K562 (cell line): ENCODE results near the gene LDLR. TPM values are rescaled to one million over a fixed set of nuclear protein-coding genes. Genes with fewer than 3 reads are reported as not detected.

Experiments
- ATAC-seq: fragments of 200-7000 bp; cut with Tn5 transposase; 3 replicates; pipeline ENCODE4 v1.9.1; 2020; ENCODE audit warnings: moderate library complexity
- BruUV-seq: library from RNA; stranded (reverse); fragments of 400-500 nt; replicated peaks from 2 replicates; lab custom pipeline; 2021; lab: Mats Ljungman, UMichigan
- CTCF ChIA-PET: fragments of 300-600 bp; formaldehyde crosslinking; extraction: SDS; loops from one replicate; lab custom pipeline; 2021; ENCODE audit warnings: low intra/inter-chr PET ratio; lab: Yijun Ruan, JAX
- POLR2A ChIA-PET: fragments of 300-600, 350-650 bp; sonication (Branson Sonifier 250); formaldehyde crosslinking; extraction: SDS; loops from one replicate; lab custom pipeline; 2021; ENCODE audit warnings: antibody characterized with exemption, inconsistent platforms; lab: Yijun Ruan, JAX
- DNase-seq, 4 experiments: peaks; one replicate each; pipeline versions ENCODE4 v3.0.0 to v3.0.0-alpha.2; 2011 to 2018; ENCODE audit warnings: low spot score in 3 of 4, mixed read lengths in 3 of 4; ENCODE audit errors: extremely low read depth in 1 of 4
- FAIRE-seq: peaks from 2 replicates; lab custom pipeline; 2011; peaks lifted over from hg19 to GRCh38; lab: Jason Lieb, UNC
- H2AFZ ChIP-seq: 2 replicates; pipeline ENCODE4 v1.6.0; 2011; ENCODE audit warnings: low read depth, low read length, control low read depth, inconsistent platforms
- H3K27ac ChIP-seq: fragments of 200-600 bp; 3 replicates; pipeline ENCODE4 v1.8.0; 2011; ENCODE audit warnings: low read depth, mild to moderate bottlenecking, control low read depth, inconsistent platforms, low read length, moderate library complexity, mixed read lengths; ENCODE audit errors: extremely low read depth
- H3K27me3 ChIP-seq, 2 experiments: fragments of 300-600 bp in 1 of 2; 2 replicates in 1 of 2; 3 replicates in 1 of 2; pipeline versions ENCODE4 v1.6.0 to v1.8.0; 2011; ENCODE audit warnings: inconsistent platforms in 2 of 2, low read length in 2 of 2, mild to moderate bottlenecking in 1 of 2, mixed read lengths in 1 of 2, moderate library complexity in 1 of 2; ENCODE audit not compliant: control insufficient read depth in 2 of 2, insufficient read depth in 2 of 2
- H3K36me3 ChIP-seq: fragments of 300-600 bp; 3 replicates; pipeline ENCODE4 v1.8.0; 2011; ENCODE audit warnings: mild to moderate bottlenecking, low read length, inconsistent platforms; ENCODE audit not compliant: control insufficient read depth, insufficient read depth
- H3K4me1 ChIP-seq, 2 experiments: fragments of 200-600 bp in 1 of 2; replicated peaks in 1 of 2; 2 replicates in 1 of 2; 3 replicates in 1 of 2; pipeline versions ENCODE4 v1.5.1 to v1.8.0; 2011; ENCODE audit warnings: inconsistent platforms in 2 of 2, low read length in 2 of 2, mild to moderate bottlenecking in 1 of 2, mixed read lengths in 1 of 2, moderate library complexity in 1 of 2; ENCODE audit not compliant: control insufficient read depth in 2 of 2, insufficient read depth in 2 of 2
- H3K4me2 ChIP-seq: 2 replicates; pipeline ENCODE4 v1.6.1; 2011; ENCODE audit warnings: low read length, control low read depth, inconsistent platforms, mixed read lengths; ENCODE audit not compliant: insufficient read depth
- H3K4me3 ChIP-seq: fragments of 200-600 bp; sonication (generic), shearing (Covaris generic); 2 replicates; pipeline ENCODE4 v1.5.1; 2016; ENCODE audit warnings: control low read depth, inconsistent platforms
- H3K79me2 ChIP-seq: fragments of 200-600 bp; 3 replicates; pipeline ENCODE4 v1.8.0; 2011; ENCODE audit warnings: low read length, inconsistent platforms; ENCODE audit not compliant: control insufficient read depth, insufficient read depth
- H3K9ac ChIP-seq, 2 experiments: 2 replicates each; pipeline versions ENCODE4 v1.6.0 to v1.6.1; 2011; ENCODE audit warnings: low read depth in 2 of 2, low read length in 2 of 2, control low read depth in 1 of 2, inconsistent platforms in 1 of 2, mild to moderate bottlenecking in 1 of 2, mixed read lengths in 1 of 2; ENCODE audit not compliant: insufficient read depth in 1 of 2
- H3K9me1 ChIP-seq: one replicate; pipeline ENCODE4 v1.6.0; 2011; ENCODE audit warnings: inconsistent platforms, mild to moderate bottlenecking, low read length, moderate library complexity; ENCODE audit not compliant: control insufficient read depth, insufficient read depth
- H3K9me3 ChIP-seq: replicated peaks from 2 replicates; pipeline ENCODE4 v1.5.1; 2011; ENCODE audit warnings: low read depth, low read length, inconsistent platforms; ENCODE audit not compliant: control insufficient read depth, insufficient read depth
- H4K20me1 ChIP-seq: replicated peaks from 2 replicates; pipeline ENCODE4 v1.6.1; 2011; ENCODE audit warnings: low read length, inconsistent platforms, mixed read lengths; ENCODE audit not compliant: control insufficient read depth, insufficient read depth
- HMG20A ChIP-seq: fragments of 450-650 bp; formaldehyde crosslinking; conservative IDR thresholded peaks from 2 replicates; pipeline ENCODE4 v1.4.0; 2020; ENCODE audit warnings: mild to moderate bottlenecking, mixed read lengths
- KHSRP ChIP-seq: fragments of 450-650 bp; IDR thresholded peaks from 2 replicates; pipeline ENCODE4 v1.6.1; 2017
- MTA3 ChIP-seq: fragments of 450-650 bp; formaldehyde crosslinking; IDR thresholded peaks from 2 replicates; pipeline ENCODE4 v1.6.1; 2017; ENCODE audit warnings: mild to moderate bottlenecking, borderline replicate concordance
- NFE2L1 ChIP-seq: fragments of 450-650 bp; IDR thresholded peaks from 2 replicates; pipeline ENCODE4 v1.6.1; 2016; ENCODE audit warnings: missing genetic modification characterization, low read depth, mild to moderate bottlenecking, missing compliant biosample characterization, moderate library complexity, borderline replicate concordance
- PKNOX1 ChIP-seq: fragments of 450-650 bp; IDR thresholded peaks from 2 replicates; pipeline ENCODE4 v1.6.1; 2016
- SMARCC2 ChIP-seq: fragments of 450-650 bp; IDR thresholded peaks from 2 replicates; pipeline ENCODE4 v1.6.1; 2017; ENCODE audit warnings: antibody characterized with exemption, moderate library complexity, mild to moderate bottlenecking, low read depth
- SMARCE1 ChIP-seq: fragments of 450-650 bp; IDR thresholded peaks from 2 replicates; pipeline ENCODE4 v1.7.1; 2016; ENCODE audit warnings: mild to moderate bottlenecking
- VEZF1 ChIP-seq: fragments of 200-800 bp; sonication (Bioruptor generic); IDR thresholded peaks from 2 replicates; pipeline ENCODE4 v1.6.1; 2017; ENCODE audit warnings: missing genetic modification characterization, missing compliant biosample characterization
- ZKSCAN3 ChIP-seq: fragments of 250-450 bp; sonication (Bioruptor Pico); IDR thresholded peaks from 2 replicates; pipeline ENCODE4 v1.4.0; 2020
- ZMIZ1 ChIP-seq, 2 experiments: fragments of 150-350 bp in 1 of 2; IDR thresholded peaks; 2 replicates each; pipeline ENCODE4 v1.6.1; 2012 to 2016; ENCODE audit warnings: low read depth in 2 of 2, low read length in 2 of 2, mild to moderate bottlenecking in 1 of 2, moderate library complexity in 1 of 2
- ZNF280B ChIP-seq: fragments of 250-450 bp; sonication (Bioruptor Pico); IDR thresholded peaks from 2 replicates; pipeline ENCODE4 v1.5.1; 2021; ENCODE audit warnings: mild to moderate bottlenecking
- ZNF561 ChIP-seq: fragments of 450-650 bp; formaldehyde crosslinking; conservative IDR thresholded peaks from 2 replicates; pipeline ENCODE4 v1.4.0; 2020; ENCODE audit warnings: mild to moderate bottlenecking, moderate library complexity
- ZNF695 ChIP-seq: fragments of 450-650 bp; formaldehyde crosslinking; IDR thresholded peaks from 2 replicates; pipeline ENCODE4 v1.4.0; 2020; ENCODE audit warnings: mild to moderate bottlenecking, moderate library complexity
- WGBS: fragments of 100-300 bp; shearing (Covaris generic); methylation state at CpG from one replicate; pipeline ENCODE4 v1.1.6; 2016; ENCODE audit warnings: low coverage, mixed read lengths; ENCODE audit not compliant: insufficient coverage; ENCODE audit errors: missing lambda C conversion rate; 5-methylcytosine and 5-hydroxymethylcytosine counted together
- in situ Hi-C: fragments of 300-500 bp; cut with MboI; formaldehyde crosslinking; loops from 4 replicates; pipeline ENCODE4 v1.15.0; 2018; ENCODE audit warnings: inconsistent platforms, mixed read lengths
- intact Hi-C: fragments of 100-400 bp; cut with micrococcal nuclease; formaldehyde crosslinking; loops from 2 replicates; pipeline ENCODE4 v1.14.2; 2022
- polyA plus RNA-seq, 8 experiments: library from polyadenylated mRNA; depleted of rRNA in 4 of 8; stranded (reverse) in 5 of 8; unstranded in 3 of 8; fragments of >200 nt; fragmentation: Nextera tagmentation in 2 of 8; fragmentation: Illumina TruSeq in 1 of 8; extraction: Ambion mirVana in 2 of 8; extraction: Trizol in 1 of 8; gene quantifications; 2 replicates each; pipeline versions ENCODE4 v1.2.1 to v1.2.3, GENCODE V29; 2011 to 2014; ENCODE audit warnings: inconsistent platforms in 1 of 8, missing spikeins in 1 of 8
- total RNA-seq, 7 experiments: library from RNA; depleted of rRNA in 6 of 7; stranded (reverse); fragments of >200 nt in 6 of 7; fragmentation: Illumina TruSeq in 2 of 7; extraction: Trizol in 2 of 7; gene quantifications; 2 replicates each; pipeline versions ENCODE4 v1.2.1 to v1.2.3, GENCODE V29; 2011 to 2021; ENCODE audit warnings: low replicate concordance in 1 of 7

LDLR gene
- total and polyA plus RNA-seq, 9 of the 15 experiments (the other 6 are each of a cell fraction or from before 2014, with no cell fraction given): 19.9 to 114 (median 56.3) TPM

GRCh38 chr19:11142528-11143171, 53.4 kb downstream of the LDLR start:
- H3K36me3 ChIP-seq: peaks cover 32% of the 10 kb centered on the region; the same call in 2 of the 3 replicates
- no peaks in the 10 kb centered on the region for H3K27me3 ChIP-seq
- FAIRE-seq (no peak), DNase-seq (peak; percentile 81 to 88 (median 84)), ATAC-seq (peak; percentile 59)
- CTCF ChIA-PET: no interaction called here
- no TSS peak for BruUV-seq
- peaks cover 6% of the 10 kb centered on the region for H3K9me1 ChIP-seq
- no peaks in the 10 kb centered on the region for H3K79me2 ChIP-seq
- intact Hi-C loops (no loop called here), in situ Hi-C loops (no loop called here)
- peaks cover 41 to 57% of the 10 kb centered on the region in 2 experiments for H3K4me1 ChIP-seq
- peak overlapping the region; percentile 39 to 90; a peak in 3 of 4 replicates for H3K9ac ChIP-seq
- POLR2A ChIA-PET: interaction anchor here (1.1 to 3.9 kb wide), 4 partner anchors 8 to 56 kb away, joined by 3 to 52 read pairs (median 4); partner anchors contain the start of gene SPC24
- peak overlapping the region; percentile 34 for H3K4me2 ChIP-seq
- peak overlapping the region; percentile 34; the same call in 1 of the 2 replicates for H2AFZ ChIP-seq
- H3K9me3 ChIP-seq: no peaks in the 10 kb centered on the region
- 18% methylated on average over 10 of the region's 22 CpGs for whole genome bisulfite sequencing
- peak overlapping the region; percentile 78; the same call in 2 of the 3 replicates for H3K27ac ChIP-seq
- no peak overlapping the region for H3K4me3 ChIP-seq
- H4K20me1 ChIP-seq: no peaks in the 10 kb centered on the region; the same call in 1 of the 2 replicates
- TF ChIP-seq NFE2L1 (tag) (no peak), ZNF561 (CRISPR knock-in tag) (0 out of 2 replicates have a peak, but pooled peaks have one; percentile 51), MTA3 (0 out of 2 replicates have a peak, but pooled peaks have one; percentile 12), VEZF1 (CRISPR knock-in tag) (peak; percentile 82), ZNF695 (CRISPR knock-in tag) (no peak), KHSRP (no peak), SMARCE1 (peak; percentile 67), ZKSCAN3 (no peak), SMARCC2 (0 out of 2 replicates have a peak, but pooled peaks have one; percentile 20), ZNF280B (CRISPR knock-in tag) (no peak), HMG20A (CRISPR knock-in tag) (no peak), PKNOX1 (no peak), ZMIZ1 (IDR thresholded peaks at IDR 0.05; ENCODE audit: low read depth in 2 of 2, low read length in 2 of 2) (0 out of 4 replicates have a peak, but pooled peaks of 1 of the 2 experiments have one; percentile 10)
